DMS79 treated with DMSO at 0.1 percent for 48 hours (cell line): Measurements from ENCODE around the gene CRIP2.
A peak's percentile ranks its signal among the peaks of the same experiment; 100 is the strongest.

Experiments
- DNase-seq: peaks from one replicate; lab custom pipeline; 2025; lab: John Stamatoyannopoulos, UW

CRIP2 gene

GRCh38 chr14:105527826-105528585 lies 53.4 kb downstream of the CRIP2 start:
- DNase-seq: peak; percentile 81

GRCh38 chr14:105528586-105529318 lies 54.1 kb downstream of the CRIP2 start:
- no peak for DNase-seq

GRCh38 chr14:105529319-105529568 lies 54.6 kb downstream of the CRIP2 start:
- no peak for DNase-seq
